GM18870 (cell line): ENCODE measurements around the gene RNASEH2A.

Experiments used
- ATAC-seq: cut with Tn5 transposase; IDR thresholded peaks from one replicate; pipeline ENCODE4 v1.9.1; 2021; ENCODE audit warnings: moderate library complexity; ENCODE audit not compliant: unreplicated experiment

Gene RNASEH2A

DNA sequence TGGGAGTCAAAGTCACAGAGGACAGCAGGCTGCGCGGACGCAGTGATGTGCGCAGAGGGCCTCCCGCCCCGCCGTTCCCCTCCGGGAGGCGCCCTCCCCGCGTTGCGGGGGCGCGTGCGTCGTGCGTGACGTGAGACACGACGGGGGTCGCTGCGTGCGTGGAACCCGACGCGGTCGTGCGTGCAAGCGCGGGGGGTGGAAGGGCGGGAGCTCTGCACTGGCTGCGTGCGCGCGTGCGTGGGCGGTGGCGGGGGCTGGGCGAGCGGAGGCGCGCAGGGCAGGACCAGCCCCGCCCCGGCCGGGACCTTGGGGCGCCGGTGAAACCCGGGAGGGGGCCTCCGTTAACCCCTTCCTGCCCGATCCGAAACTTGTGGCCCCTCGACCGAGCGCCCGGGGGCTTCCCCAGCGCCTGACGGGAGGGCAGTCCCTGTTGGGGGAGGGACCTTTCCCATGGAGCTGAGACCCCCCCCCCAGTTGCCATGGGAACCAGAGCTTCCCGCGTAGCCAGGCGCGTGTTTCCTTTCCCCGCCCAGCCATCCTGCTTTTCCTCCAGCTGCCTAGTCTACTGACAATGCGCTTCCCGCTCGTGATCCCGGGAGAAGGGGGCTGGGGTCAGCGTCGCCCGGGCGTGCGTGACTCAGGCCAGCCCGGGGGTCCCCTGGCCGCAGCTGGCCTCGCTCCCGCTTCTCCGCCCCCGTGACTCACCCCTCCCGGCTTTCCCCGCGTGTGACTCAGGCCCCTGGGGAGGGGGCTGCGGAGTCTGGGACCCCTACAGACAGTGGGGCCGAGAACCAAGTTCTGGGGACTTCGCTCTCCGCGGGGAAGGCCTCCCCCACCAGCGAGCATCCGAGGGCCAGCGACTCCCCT, 23.7 kb upstream of the RNASEH2A start:
- ATAC-seq, result no peak

DNA sequence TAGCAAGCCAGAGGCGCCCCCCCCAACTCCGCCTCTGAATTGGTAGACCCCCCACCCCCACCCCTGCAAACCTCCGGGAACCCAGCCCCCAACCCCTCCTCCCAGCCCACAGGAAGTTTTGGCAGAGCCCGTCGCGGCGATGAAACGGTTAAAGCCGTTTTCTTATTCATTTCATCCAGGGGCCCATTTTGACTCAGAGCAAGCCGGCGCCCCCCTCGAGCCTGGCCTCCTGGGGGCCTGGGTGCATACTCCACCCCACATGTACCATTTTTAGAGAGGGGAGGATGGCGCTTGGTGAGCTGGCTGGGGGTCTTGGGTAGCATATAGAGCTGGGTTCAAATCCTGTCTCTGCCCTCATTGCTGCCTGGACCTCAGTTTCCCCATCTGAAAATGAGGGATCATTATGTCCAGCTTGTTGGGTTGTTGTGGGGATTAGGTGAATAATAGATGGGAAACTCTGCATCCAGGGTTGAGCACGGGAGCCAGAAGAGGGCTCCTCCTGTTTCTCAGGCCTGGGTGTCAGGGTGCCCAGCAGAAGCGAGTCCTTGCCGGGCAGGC, 23.0 kb upstream of the RNASEH2A start:
- no peak for ATAC-seq

DNA sequence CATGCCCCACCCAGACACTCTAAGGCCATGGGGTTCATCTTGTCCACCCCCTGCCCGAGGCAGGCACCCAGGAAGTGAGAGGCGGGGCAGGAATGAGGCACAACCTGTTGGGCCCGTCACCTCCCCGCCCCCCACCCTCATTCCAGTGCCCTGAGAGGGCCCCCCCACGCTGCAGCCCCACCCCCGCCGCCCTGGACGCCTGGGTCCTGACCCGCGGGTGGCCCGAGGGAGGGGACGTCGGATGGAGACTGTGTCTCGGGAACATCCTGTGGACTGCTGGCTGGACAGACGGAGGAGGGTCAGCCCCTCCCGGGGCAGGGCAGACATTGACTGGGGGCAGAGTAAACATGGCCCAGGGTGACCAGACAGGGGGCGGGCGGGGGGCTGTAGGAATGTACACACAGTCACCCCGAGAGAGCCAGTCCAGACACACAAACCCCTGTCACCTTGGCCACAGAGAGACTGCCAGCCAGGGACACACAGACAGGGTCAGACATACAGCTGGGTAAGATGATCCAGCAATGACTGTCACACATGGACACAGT, 22.5 kb upstream of the RNASEH2A start:
- no peak for ATAC-seq

DNA sequence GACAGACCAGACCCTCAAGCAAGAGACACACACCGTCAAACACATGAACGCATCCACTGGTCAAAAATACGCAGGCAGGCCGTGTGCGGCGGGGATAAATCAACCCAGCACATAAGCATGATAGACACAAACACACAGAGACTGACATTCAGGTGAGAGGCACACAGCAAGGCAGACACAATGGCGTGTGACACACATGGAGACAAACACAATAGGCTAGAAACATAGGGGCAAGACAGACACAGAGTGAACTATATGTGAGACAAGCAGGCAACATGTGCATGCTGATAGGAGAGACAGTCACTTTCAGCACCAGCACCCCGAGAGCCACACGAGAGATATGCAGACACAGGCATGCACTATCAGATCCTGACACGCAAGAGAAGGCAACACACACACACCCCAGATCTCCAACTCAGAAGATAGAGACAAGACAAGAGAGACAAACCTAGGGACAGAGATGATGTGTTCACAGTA, 22.0 kb upstream of the RNASEH2A start:
- no peak for ATAC-seq

DNA sequence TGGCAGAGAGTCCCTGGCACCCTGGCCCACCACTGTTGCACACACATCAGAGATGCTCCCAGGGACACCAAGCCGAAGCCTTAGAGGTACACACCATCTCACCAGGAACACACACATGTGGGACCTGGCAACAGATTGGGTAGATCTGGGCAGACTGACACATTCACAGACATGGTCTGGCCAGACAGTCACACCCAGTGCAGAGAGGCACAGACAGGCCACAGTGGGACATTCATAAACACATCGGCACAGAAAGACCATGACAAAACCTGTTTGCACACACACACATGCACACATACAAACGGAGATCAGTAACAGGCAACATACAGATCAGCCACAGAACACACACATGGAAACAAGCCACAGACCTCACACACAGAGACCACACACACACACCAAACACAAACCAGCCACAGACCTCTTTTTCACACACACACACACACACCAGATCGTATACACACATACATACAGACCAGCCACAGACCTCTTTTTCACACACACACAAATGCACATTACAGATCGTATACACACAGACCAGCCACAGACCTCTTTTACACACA, 21.4 kb upstream of the RNASEH2A start:
- no peak for ATAC-seq

DNA sequence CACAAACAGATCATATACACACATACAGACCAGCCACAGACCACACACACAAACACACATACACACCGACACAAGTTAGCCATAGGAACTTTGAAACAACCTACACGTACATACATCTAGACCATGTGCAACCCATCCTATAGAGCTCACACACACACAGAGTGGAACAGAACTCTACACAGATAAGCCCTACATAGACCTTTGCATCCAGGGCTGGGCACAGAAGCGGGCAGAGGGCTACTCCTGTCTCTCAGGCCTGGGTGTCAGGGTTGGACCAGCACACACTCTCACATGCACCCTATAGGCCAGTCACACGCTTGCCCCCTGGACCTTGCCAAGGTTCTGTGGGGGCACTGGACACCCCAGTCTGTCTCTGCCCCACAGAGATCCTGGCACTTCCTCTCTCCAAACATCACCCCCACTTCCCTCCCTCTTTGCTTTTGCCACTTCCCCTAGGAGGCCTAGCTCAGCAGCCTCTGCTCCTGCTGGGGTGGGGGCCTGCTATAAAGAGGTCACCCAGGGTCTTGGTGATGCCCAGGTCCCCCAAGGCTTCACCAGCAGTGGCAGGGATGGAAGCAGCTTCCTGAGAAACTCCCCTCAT, 20.9 kb upstream of the RNASEH2A start:
- no peak for ATAC-seq

DNA sequence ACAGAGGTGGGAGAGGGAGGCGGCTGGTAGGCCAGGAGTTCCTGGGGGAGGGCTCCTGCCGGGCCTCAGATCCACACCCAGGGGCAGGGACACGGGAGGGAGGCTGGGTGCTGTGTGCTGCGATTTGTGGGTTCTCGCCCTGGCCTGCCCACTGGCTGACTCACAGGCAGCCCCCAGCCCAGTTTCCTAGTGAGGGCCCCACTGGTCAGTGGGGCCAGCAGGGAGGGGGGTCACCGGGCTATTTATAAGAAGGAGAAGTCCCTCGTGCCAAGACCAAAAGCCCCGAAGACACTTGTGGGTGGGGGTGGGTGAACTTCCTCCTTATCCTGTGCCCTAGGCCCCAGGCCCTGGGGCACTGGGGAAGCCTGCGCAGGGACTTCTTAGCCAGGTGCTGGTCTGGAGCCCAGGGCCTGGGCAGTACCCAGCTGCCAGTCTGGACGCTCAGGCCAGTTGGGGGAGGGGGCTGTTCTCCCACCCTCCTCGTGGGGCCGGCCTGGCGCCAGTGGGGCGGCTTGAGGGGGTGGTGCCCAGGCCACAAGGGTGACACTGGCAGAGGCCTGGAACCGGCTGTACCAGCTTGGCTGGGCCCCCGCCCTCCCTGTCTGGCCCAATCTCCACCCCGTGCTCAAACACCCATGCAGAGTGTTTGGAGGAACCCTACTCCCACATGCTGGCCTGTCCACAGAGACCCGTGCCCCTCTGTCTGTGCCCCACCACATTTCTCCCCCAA, 20.1 kb upstream of the RNASEH2A start:
- ATAC-seq, result no peak

DNA sequence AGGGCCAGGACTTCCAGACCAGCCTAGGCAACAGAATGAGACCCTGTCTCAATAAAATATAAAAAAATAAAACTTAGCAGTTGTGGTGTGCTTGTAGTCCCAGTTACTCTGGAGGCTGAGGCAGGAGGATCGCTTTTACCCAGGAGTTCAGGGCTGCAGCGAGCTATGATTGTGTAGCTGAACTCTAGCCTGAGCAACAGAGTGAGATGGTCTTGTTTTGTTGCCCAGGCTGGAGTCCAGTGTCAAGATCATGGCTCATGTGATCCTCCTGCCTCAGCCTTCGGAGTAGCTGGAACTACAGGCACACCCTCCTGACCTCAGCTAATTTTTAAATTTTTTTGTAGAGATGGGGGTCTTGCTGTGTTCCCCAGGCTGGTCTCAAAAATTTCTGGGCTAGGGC, 19.4 kb upstream of the RNASEH2A start:
- ATAC-seq, result no peak

DNA sequence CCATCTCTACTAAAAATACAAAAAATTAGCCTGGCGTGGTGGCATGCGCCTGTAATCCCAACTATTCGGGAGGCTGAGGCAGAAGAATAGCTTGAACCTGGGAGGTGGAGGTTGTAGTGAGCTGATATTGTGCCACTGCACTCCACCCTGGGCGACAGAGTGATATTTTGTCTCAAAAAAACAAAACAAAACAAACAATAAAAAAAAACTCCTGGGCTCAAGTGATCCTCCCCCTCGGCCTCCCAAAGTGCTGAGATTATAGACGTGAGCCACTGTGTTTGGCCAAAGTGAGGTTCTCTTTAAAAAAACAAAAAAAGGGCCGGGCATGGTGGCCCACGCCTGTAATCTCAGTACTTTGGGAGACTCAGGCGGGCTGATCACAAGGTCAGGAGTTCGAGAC, 18.9 kb upstream of the RNASEH2A start:
- ATAC-seq, result no peak

DNA sequence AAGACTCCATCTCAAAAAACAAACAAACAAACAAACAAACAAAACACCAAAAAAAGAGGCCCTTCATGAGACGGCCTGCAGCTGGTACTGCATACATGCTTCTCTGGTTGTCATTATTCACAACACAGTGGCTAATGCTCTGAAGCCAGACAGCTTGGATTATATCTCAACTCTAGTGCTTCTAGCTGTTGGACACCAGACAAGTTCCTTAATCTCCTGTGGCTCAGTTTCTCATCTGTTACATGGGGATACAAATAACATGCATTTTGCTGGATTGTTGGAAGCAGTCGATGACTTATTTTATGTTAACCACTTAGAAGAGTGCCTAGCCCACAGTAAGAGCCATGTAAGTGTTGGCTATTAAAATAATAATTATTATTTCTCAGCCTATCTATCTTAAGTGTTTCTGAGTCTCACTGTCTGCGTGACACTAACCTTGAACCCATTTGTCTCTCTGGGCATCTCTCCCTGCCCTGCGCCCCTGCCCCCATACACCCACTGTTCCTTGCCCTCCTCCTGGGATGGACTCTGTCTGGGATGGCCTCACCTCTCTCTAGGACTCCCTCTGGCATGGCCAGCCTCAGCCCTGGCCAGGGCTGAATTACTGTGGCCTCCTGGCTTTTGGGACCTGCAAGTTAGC, 18.2 kb upstream of the RNASEH2A start:
- no peak for ATAC-seq

DNA sequence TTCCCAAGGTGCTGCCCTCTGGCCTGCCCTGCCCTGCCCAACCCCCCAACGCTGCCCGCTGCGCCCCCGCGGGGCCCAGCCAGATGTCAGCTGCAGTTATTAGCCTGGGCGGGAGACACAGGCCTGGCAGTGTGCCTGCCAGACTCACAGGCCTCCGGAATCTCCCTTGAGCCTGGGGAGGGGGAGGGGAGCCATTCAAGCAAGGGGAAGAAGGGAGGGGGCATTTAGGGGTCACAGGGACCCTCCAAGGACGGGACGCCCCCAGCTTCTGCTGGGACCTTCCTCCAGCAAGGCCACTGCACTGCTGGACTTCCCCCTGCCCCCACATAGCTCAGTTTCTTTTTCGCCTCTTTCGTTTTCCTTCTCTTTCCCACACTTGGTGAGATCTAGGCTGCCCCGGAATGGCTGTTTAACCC, 17.7 kb upstream of the RNASEH2A start:
- ATAC-seq, result no peak

DNA sequence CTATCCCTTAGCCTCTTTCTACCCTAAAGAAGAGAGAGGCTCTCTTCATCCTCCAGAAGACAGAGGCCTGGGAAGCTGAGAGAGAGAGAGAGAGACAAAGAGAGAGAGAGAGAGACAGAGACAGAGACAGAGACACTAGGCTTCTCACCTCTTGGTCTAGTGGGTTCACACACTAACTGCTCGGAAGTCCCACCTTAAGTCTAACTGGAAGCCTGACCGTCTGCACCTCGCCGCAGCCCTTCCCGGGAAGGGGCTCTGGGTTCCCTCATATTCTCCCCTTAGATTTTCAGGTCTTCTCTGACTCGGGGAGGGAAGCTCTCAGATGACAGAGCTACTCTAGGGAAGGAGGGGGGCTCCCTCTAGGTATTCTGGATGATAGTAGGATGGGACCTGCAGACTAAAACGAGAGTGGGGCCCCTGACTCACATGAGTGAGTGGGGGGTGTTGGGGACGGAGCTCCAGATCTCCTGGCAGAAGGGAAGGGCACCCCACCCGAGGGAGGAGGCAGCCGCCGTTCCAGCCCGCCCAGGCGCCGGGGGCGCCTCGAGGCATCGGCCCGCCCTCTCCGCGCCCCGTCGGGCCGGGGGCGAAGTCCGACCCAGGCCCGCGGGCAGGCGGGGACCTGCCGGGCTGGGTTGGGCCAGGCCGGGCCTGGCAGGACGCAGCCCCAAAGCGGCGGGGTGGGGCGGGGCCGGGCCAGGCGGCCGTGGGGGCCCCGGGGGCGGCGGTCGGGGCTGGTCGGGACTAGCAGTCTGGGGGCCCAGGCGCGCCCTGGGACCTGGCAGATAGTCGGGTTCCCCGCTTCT, 17.1 kb upstream of the RNASEH2A start:
- ATAC-seq, result no peak

DNA sequence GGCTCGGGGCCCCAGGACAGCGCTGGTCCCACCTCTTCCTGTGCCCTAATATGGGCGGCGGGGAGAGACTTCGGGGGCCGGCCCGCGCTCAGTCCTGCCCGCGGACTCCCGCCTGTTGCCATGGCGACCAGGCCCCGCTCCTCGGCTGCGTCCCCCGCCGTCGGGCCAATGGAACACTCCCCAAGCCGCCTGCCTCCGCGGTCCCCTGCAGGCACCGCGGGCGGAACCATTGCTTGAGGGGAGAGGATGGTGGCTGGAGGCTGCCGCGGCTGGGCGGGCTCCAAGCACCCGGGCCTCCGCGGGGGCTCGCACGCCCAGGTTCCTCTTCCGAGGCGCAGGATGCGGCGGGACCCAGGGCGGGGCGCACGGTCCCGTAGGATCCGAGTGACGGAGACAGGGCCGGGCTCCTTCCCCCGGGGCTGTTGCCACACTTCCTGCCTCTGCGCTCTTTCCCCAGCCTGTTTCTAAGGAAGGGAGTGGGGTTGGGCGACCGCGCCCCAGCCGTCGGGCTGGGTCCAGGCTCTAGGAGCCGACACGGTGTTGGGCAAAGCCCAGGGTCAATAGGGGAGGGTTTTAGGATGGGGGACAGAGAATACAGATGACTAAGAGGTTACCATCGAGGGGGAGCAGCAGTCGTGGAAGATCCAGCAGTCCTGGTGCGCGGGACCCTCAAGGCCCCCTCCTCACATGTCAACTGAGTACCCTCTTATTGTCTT, 16.3 kb upstream of the RNASEH2A start:
- no peak for ATAC-seq

DNA sequence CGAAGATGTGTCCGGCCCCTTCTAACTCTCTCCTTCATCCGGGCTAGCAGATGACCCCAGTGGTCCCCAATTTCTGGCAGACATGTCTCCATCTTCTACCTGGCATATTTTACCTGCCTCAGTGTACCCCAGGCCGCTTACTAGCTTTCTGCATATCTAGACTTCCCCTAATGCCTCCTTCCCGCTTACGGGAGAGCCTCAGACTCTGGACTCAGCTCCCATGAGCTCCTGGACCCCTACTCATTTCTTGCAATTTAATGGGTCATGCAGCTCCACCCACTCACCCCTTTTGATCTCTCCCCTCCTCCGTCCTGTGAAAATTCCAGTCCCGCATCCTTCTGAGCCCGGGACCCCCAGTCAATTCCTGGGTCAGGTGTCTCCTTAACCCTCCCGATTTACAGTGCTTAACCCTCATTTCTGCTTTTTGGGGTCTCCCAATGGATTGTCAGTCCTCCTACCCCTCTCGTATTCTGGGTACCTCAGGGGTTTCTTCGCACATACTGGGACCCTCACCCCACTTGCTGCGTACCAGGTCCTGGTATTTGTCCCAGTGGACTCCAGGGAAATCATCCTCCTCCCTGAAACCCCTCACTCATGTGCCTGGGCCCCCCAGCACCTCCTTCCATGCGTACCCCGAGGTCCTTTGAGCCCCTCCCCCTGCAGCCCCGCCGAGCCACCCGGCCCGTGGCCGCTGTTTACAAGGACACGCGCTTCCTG, 15.6 kb upstream of the RNASEH2A start:
- no peak for ATAC-seq

DNA sequence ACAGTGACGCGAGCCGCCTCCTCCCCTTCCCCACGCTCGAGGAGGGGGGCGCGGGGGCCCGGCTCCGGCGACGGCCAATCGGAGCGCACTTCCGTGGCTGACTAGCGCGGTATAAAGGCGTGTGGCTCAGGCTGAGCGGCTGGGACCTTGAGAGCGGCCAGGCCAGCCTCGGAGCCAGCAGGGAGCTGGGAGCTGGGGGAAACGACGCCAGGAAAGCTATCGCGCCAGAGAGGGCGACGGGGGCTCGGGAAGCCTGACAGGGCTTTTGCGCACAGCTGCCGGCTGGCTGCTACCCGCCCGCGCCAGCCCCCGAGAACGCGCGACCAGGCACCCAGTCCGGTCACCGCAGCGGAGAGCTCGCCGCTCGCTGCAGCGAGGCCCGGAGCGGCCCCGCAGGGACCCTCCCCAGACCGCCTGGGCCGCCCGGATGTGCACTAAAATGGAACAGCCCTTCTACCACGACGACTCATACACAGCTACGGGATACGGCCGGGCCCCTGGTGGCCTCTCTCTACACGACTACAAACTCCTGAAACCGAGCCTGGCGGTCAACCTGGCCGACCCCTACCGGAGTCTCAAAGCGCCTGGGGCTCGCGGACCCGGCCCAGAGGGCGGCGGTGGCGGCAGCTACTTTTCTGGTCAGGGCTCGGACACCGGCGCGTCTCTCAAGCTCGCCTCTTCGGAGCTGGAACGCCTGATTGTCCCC, 14.9 kb upstream of the RNASEH2A start, which contains the start of gene JUNB:
JUNB (plus strand) TSS at position 142 of the 706 bp plus-strand sequence; CDS start at position 428, 286 bp downstream.
- peak; percentile 27 for ATAC-seq

DNA sequence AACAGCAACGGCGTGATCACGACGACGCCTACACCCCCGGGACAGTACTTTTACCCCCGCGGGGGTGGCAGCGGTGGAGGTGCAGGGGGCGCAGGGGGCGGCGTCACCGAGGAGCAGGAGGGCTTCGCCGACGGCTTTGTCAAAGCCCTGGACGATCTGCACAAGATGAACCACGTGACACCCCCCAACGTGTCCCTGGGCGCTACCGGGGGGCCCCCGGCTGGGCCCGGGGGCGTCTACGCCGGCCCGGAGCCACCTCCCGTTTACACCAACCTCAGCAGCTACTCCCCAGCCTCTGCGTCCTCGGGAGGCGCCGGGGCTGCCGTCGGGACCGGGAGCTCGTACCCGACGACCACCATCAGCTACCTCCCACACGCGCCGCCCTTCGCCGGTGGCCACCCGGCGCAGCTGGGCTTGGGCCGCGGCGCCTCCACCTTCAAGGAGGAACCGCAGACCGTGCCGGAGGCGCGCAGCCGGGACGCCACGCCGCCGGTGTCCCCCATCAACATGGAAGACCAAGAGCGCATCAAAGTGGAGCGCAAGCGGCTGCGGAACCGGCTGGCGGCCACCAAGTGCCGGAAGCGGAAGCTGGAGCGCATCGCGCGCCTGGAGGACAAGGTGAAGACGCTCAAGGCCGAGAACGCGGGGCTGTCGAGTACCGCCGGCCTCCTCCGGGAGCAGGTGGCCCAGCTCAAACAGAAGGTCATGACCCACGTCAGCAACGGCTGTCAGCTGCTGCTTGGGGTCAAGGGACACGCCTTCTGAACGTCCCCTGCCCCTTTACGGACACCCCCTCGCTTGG, 14.1 kb upstream of the RNASEH2A start:
- ATAC-seq, result no peak

DNA sequence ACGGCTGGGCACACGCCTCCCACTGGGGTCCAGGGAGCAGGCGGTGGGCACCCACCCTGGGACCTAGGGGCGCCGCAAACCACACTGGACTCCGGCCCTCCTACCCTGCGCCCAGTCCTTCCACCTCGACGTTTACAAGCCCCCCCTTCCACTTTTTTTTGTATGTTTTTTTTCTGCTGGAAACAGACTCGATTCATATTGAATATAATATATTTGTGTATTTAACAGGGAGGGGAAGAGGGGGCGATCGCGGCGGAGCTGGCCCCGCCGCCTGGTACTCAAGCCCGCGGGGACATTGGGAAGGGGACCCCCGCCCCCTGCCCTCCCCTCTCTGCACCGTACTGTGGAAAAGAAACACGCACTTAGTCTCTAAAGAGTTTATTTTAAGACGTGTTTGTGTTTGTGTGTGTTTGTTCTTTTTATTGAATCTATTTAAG, 13.5 kb upstream of the RNASEH2A start:
- ATAC-seq, result no peak
